Chondrocyte (in vitro differentiated cells): ENCODE measurements around the gene SMOC2. TPM values are rescaled to one million over a fixed set of nuclear protein-coding genes. Genes with fewer than 3 reads are reported as not detected.

Source experiments
- DNase-seq: peaks from one replicate; pipeline ENCODE4 v3.0.0; 2021; ENCODE audit warnings: mixed read lengths, low spot score
- H3K27ac Mint-ChIP-seq: one replicate; pipeline ENCODE4 v1.8.0; 2021; ENCODE audit warnings: mild to moderate bottlenecking, moderate library complexity, mixed read lengths; ENCODE audit not compliant: unreplicated experiment
- H3K27me3 Mint-ChIP-seq: 2 replicates; pipeline ENCODE4 v1.8.0; 2021; ENCODE audit warnings: low read depth, mixed read lengths
- H3K36me3 Mint-ChIP-seq: 2 replicates; pipeline ENCODE4 v1.8.0; 2021; ENCODE audit warnings: low read depth, mixed read lengths
- H3K4me1 Mint-ChIP-seq: 2 replicates; pipeline ENCODE4 v1.8.0; 2021; ENCODE audit warnings: low read depth, mild to moderate bottlenecking, mixed read lengths
- H3K4me3 Mint-ChIP-seq: one replicate; pipeline ENCODE4 v1.8.0; 2021; ENCODE audit warnings: mild to moderate bottlenecking, moderate library complexity, mixed read lengths; ENCODE audit not compliant: unreplicated experiment
- H3K9me3 Mint-ChIP-seq: 2 replicates; pipeline ENCODE4 v1.8.0; 2021; ENCODE audit warnings: low read depth, mixed read lengths
- CTCF ChIP-seq: fragments of 200-600 bp; sonication (generic); IDR thresholded peaks from 2 replicates; pipeline ENCODE4 v1.5.0; 2021; ENCODE audit warnings: antibody characterized with exemption, mild to moderate bottlenecking, moderate library complexity
- total RNA-seq: library from RNA; stranded (reverse); gene quantifications from 3 replicates; pipeline ENCODE4 v1.2.1, GENCODE V29; 2021

The SMOC2 gene
- total RNA-seq, 1 donor from 2014 or later, result 148 TPM

GRCh38 chr6:168584671-168585070 is 143.7 kb downstream of the SMOC2 start:
- H3K27me3 Mint-ChIP-seq, result peaks cover 7% of the 10 kb centered on the region
- no peak overlapping the region for H3K27ac Mint-ChIP-seq
- peaks cover 4% of the 10 kb centered on the region for H3K4me1 Mint-ChIP-seq
- H3K9me3 Mint-ChIP-seq, result no peaks in the 10 kb centered on the region
- H3K4me3 Mint-ChIP-seq, result no peak overlapping the region
- no peak for DNase-seq
- no peak for TF ChIP-seq CTCF
- H3K36me3 Mint-ChIP-seq, result peaks cover 6% of the 10 kb centered on the region

GRCh38 chr6:168585441-168585840 is 144.5 kb downstream of the SMOC2 start:
- no peak overlapping the region for H3K27ac Mint-ChIP-seq
- H3K9me3 Mint-ChIP-seq, result no peaks in the 10 kb centered on the region
- H3K4me1 Mint-ChIP-seq, result no peaks in the 10 kb centered on the region
- TF ChIP-seq CTCF, result no peak
- H3K36me3 Mint-ChIP-seq, result peaks cover 6% of the 10 kb centered on the region
- H3K27me3 Mint-ChIP-seq, result peaks cover 7% of the 10 kb centered on the region
- no peak overlapping the region for H3K4me3 Mint-ChIP-seq
- no peak for DNase-seq

GRCh38 chr6:168589275-168589674 is 148.3 kb downstream of the SMOC2 start:
- Mint-ChIP-seq H3K4me1 (no peaks in the 10 kb centered on the region), H3K36me3 (peaks cover 5% of the 10 kb centered on the region), H3K4me3 (no peak overlapping the region), H3K9me3 (no peaks in the 10 kb centered on the region), H3K27me3 (peaks cover 4% of the 10 kb centered on the region), H3K27ac (no peak overlapping the region)
- no peak for TF ChIP-seq CTCF
- no peak for DNase-seq

- no peak for TF ChIP-seq CTCF
- no peak for DNase-seq
- H3K27me3 Mint-ChIP-seq, result peaks cover 4% of the 10 kb centered on the region
- H3K36me3 Mint-ChIP-seq, result peaks cover 5% of the 10 kb centered on the region
- H3K27ac Mint-ChIP-seq, result no peak overlapping the region
- H3K4me1 Mint-ChIP-seq, result no peaks in the 10 kb centered on the region
- no peaks in the 10 kb centered on the region for H3K9me3 Mint-ChIP-seq
- H3K4me3 Mint-ChIP-seq, result no peak overlapping the region
Observed at GRCh38 chr6:168590406-168590805, 149.4 kb downstream of the SMOC2 start.

- no peaks in the 10 kb centered on the region for H3K4me1 Mint-ChIP-seq
- no peaks in the 10 kb centered on the region for H3K9me3 Mint-ChIP-seq
Observed at GRCh38 chr6:168596344-168596743, 155.4 kb downstream of the SMOC2 start.

More at GRCh38 chr6:168596344-168596743, 155.4 kb downstream of the SMOC2 start:
- Mint-ChIP-seq H3K4me3 (no peak overlapping the region), H3K36me3 (peaks cover 18% of the 10 kb centered on the region), H3K27ac (no peak overlapping the region), H3K27me3 (peaks cover 7% of the 10 kb centered on the region)
- DNase-seq, result no peak
- TF ChIP-seq CTCF, result no peak
